CD14-positive monocyte (primary cell): Measurements from ENCODE around the gene GRM5. TPM values are rescaled to one million over a fixed set of nuclear protein-coding genes. Genes with fewer than 3 reads are reported as not detected.

Source experiments
- DNase-seq, 3 donors: peaks; one replicate each; pipeline ENCODE4 v3.0.0-alpha.2; 2011 to 2022
- H2AFZ ChIP-seq: 2 replicates; pipeline ENCODE4 v1.6.0; 2012; ENCODE audit warnings: mild to moderate bottlenecking, low read depth, low read length, inconsistent platforms; ENCODE audit not compliant: insufficient read depth, poor library complexity, severe bottlenecking
- H3K27ac ChIP-seq, 2 donors: 1 replicate in 1 of 2; 2 replicates in 1 of 2; pipeline ENCODE4 v1.5.1; 2012 to 2013; ENCODE audit warnings: low read length in 2 of 2, control low read depth in 1 of 2, inconsistent platforms in 1 of 2, low read depth in 1 of 2, mild to moderate bottlenecking in 1 of 2
- H3K27me3 ChIP-seq, 2 donors: one replicate each; pipeline versions ENCODE4 v1.6.0 to v1.6.1; 2011 to 2013; ENCODE audit warnings: low read length in 2 of 2; ENCODE audit not compliant: control insufficient read depth in 2 of 2, insufficient read depth in 2 of 2
- H3K36me3 ChIP-seq, 2 donors: replicated peaks in 1 of 2; 1 replicate in 1 of 2; 2 replicates in 1 of 2; pipeline versions ENCODE4 v1.5.1 to v1.6.1; 2012 to 2013; ENCODE audit warnings: low read length in 2 of 2, control low read depth in 1 of 2, inconsistent platforms in 1 of 2, mild to moderate bottlenecking in 1 of 2; ENCODE audit not compliant: insufficient read depth in 2 of 2, control insufficient read depth in 1 of 2
- H3K4me1 ChIP-seq, 2 donors: 1 replicate in 1 of 2; 2 replicates in 1 of 2; pipeline versions ENCODE4 v1.5.1 to v1.6.1; 2012 to 2013; ENCODE audit warnings: low read length in 2 of 2, control low read depth in 1 of 2, inconsistent platforms in 1 of 2, mild to moderate bottlenecking in 1 of 2, moderate library complexity in 1 of 2; ENCODE audit not compliant: insufficient read depth in 2 of 2, control insufficient read depth in 1 of 2
- H3K4me2 ChIP-seq: replicated peaks from 2 replicates; pipeline ENCODE3; 2012; ENCODE audit warnings: low read length, moderate library complexity, mild to moderate bottlenecking; ENCODE audit not compliant: poor library complexity, severe bottlenecking; ENCODE audit errors: extremely low read depth
- H3K4me3 ChIP-seq, 3 experiments: fragments of 200-600 bp in 1 of 3; sonication (generic) in 1 of 3; replicated peaks in 1 of 3; 1 replicate in 2 of 3; 2 replicates in 1 of 3; pipeline ENCODE4 v1.5.1; 2011 to 2013; ENCODE audit warnings: low read length in 3 of 3, mild to moderate bottlenecking in 3 of 3, control low read depth in 2 of 3, low read depth in 2 of 3, inconsistent platforms in 1 of 3, moderate library complexity in 1 of 3
- H3K79me2 ChIP-seq: 2 replicates; pipeline ENCODE4 v1.6.0; 2012; ENCODE audit warnings: mild to moderate bottlenecking, control low read depth, inconsistent platforms, low read length, moderate library complexity; ENCODE audit not compliant: insufficient read depth
- H3K9ac ChIP-seq: 2 replicates; pipeline ENCODE4 v1.6.0; 2017; ENCODE audit warnings: low read length, mild to moderate bottlenecking; ENCODE audit not compliant: insufficient read depth, poor library complexity, severe bottlenecking
- H3K9me3 ChIP-seq, 2 donors: replicated peaks in 1 of 2; 1 replicate in 1 of 2; 2 replicates in 1 of 2; pipeline versions ENCODE4 v1.5.1 to v1.6.1; 2012 to 2013; ENCODE audit warnings: low read length in 2 of 2, control low read depth in 1 of 2; ENCODE audit not compliant: control insufficient read depth in 1 of 2, insufficient read depth in 1 of 2
- H4K20me1 ChIP-seq: 2 replicates; pipeline ENCODE4 v1.6.0; 2012; ENCODE audit warnings: mild to moderate bottlenecking, low read length, control low read depth, moderate library complexity; ENCODE audit not compliant: insufficient read depth
- H3K27ac Mint-ChIP-seq, 7 donors: one replicate each; pipeline ENCODE4 v1.8.0; 2020; ENCODE audit warnings: mild to moderate bottlenecking in 7 of 7, mixed read lengths in 7 of 7, moderate library complexity in 6 of 7, inconsistent platforms in 2 of 7
- H3K27me3 Mint-ChIP-seq, 3 donors: one replicate each; pipeline ENCODE4 v1.8.0; 2021 to 2022; ENCODE audit warnings: low read depth in 3 of 3, mild to moderate bottlenecking in 3 of 3, mixed read lengths in 3 of 3, moderate library complexity in 3 of 3, inconsistent platforms in 1 of 3
- H3K36me3 Mint-ChIP-seq, 2 donors: one replicate each; pipeline ENCODE4 v1.8.0; 2020; ENCODE audit warnings: mixed read lengths in 2 of 2, inconsistent platforms in 1 of 2, mild to moderate bottlenecking in 1 of 2
- H3K4me1 Mint-ChIP-seq: one replicate; pipeline ENCODE4 v1.8.0; 2020; ENCODE audit warnings: mild to moderate bottlenecking, mixed read lengths
- H3K4me3 Mint-ChIP-seq, 2 donors: one replicate each; pipeline ENCODE4 v1.8.0; 2020; ENCODE audit warnings: mild to moderate bottlenecking in 2 of 2, mixed read lengths in 2 of 2, moderate library complexity in 1 of 2
- H3K9me3 Mint-ChIP-seq, 7 donors: one replicate each; pipeline ENCODE4 v1.8.0; 2020 to 2022; ENCODE audit warnings: mixed read lengths in 7 of 7, mild to moderate bottlenecking in 6 of 7, moderate library complexity in 6 of 7, inconsistent platforms in 2 of 7
- WGBS: methylation state at CpG from one replicate; pipeline ENCODE4 v1.1.5; 2013; ENCODE audit warnings: missing lambda C conversion rate; ENCODE audit not compliant: insufficient coverage; 5-methylcytosine and 5-hydroxymethylcytosine counted together
- intact Hi-C, 2 donors: fragments of 100-400 bp; cut with micrococcal nuclease; formaldehyde crosslinking; loops; one replicate each; pipeline versions ENCODE4 v1.15.0 to v1.15.1; 2023
- polyA plus RNA-seq, 3 donors: library from polyadenylated mRNA; depleted of rRNA in 1 of 3; unstranded in 2 of 3; stranded (reverse) in 1 of 3; fragments of 300-500 nt in 2 of 3; fragments of >200 nt in 1 of 3; fragmentation: Illumina TruSeq in 2 of 3; gene quantifications; 1 replicate in 2 of 3; 2 replicates in 1 of 3; pipeline ENCODE4 v1.2.3, GENCODE V29; 2012 to 2021
- TF ChIP-seq, protein P1 (sequence below): fragments of 200-600 bp; IDR thresholded peaks from one replicate; pipeline ENCODE4 v1.8.0; 2022; ENCODE audit warnings: antibody characterized with exemption, mild to moderate bottlenecking

The GRM5 gene
- polyA plus RNA-seq, 3 donors, result not detected

DNA sequence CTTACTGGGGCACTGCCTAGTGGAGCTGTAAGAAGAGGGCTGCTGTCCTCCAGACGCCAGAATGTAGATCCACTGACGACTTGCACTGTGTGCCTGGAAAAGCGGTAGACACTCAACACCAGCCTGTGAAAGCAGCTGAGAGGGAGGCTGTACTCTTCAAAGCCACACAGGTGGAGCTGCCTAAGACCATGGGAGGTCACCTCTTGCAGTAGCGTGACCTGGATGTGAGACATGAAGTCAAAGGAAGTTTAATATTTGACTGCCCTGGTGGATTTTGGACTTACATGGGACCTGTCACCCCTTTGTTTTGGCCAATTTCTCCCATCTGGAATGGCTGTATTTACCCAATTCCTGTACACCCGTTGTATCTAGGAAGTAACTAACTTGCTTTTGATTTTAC, 531.6 kb downstream of the GRM5 start:
- Histone ChIP-seq H3K27ac (no peak overlapping the region), H3K9me3 (no peaks in the 10 kb centered on the region), H2AFZ (no peak overlapping the region), H3K4me1 (no peaks in the 10 kb centered on the region), H3K36me3 (no peaks in the 10 kb centered on the region), H3K79me2 (no peaks in the 10 kb centered on the region), H3K27me3 (no peaks in the 10 kb centered on the region), H3K4me3 (no peak overlapping the region), H4K20me1 (no peaks in the 10 kb centered on the region), H3K4me2 (no peak overlapping the region), H3K9ac (no peak overlapping the region)
- Mint-ChIP-seq H3K36me3 (no peaks in the 10 kb centered on the region), H3K9me3 (peaks cover 0 to 5% (median 0%) of the 10 kb centered on the region in 7 donors), H3K27ac (no peak overlapping the region), H3K27me3 (no peaks in the 10 kb centered on the region), H3K4me1 (no peaks in the 10 kb centered on the region), H3K4me3 (no peak overlapping the region)
- TF ChIP-seq, protein P1, sequence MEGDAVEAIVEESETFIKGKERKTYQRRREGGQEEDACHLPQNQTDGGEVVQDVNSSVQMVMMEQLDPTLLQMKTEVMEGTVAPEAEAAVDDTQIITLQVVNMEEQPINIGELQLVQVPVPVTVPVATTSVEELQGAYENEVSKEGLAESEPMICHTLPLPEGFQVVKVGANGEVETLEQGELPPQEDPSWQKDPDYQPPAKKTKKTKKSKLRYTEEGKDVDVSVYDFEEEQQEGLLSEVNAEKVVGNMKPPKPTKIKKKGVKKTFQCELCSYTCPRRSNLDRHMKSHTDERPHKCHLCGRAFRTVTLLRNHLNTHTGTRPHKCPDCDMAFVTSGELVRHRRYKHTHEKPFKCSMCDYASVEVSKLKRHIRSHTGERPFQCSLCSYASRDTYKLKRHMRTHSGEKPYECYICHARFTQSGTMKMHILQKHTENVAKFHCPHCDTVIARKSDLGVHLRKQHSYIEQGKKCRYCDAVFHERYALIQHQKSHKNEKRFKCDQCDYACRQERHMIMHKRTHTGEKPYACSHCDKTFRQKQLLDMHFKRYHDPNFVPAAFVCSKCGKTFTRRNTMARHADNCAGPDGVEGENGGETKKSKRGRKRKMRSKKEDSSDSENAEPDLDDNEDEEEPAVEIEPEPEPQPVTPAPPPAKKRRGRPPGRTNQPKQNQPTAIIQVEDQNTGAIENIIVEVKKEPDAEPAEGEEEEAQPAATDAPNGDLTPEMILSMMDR, result no peak
- no peak for DNase-seq
- intact Hi-C loops, result no loop called here
- WGBS, result 85% methylated on average over 4 of the region's 5 CpGs

DNA sequence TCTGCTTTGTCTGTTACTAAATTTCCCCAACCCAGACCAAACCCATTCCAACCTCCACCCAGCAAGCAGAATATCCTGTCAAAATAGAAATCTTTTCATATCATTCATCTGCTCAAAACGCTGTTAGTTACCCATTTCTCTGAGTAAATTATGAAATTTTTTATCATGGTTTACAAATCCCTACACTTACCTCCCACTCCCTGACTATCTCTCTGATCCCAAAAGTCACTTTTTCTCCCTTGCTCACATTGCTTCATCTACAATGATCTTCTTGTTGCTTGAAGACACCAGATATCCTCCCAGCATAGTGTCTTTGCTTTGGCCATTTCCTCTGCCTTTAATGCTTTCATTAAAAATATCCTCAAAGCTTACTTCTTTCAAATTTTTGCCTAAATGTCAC, 532.8 kb downstream of the GRM5 start:
- no peaks in the 10 kb centered on the region for H3K4me1 Mint-ChIP-seq
- H3K27me3 ChIP-seq, result no peaks in the 10 kb centered on the region
- no peak overlapping the region for H3K4me3 Mint-ChIP-seq
- H3K79me2 ChIP-seq, result no peaks in the 10 kb centered on the region
- no peak overlapping the region for H2AFZ ChIP-seq
- DNase-seq, result no peak
- no peak overlapping the region for H3K9ac ChIP-seq
- no peaks in the 10 kb centered on the region for H3K36me3 Mint-ChIP-seq
- no peaks in the 10 kb centered on the region for H3K36me3 ChIP-seq
- H3K27me3 Mint-ChIP-seq, result no peaks in the 10 kb centered on the region
- no peak overlapping the region for H3K27ac ChIP-seq
- no peak overlapping the region for H3K4me3 ChIP-seq
- TF ChIP-seq, protein P1, result no peak
- no peaks in the 10 kb centered on the region for H3K9me3 ChIP-seq
- no peaks in the 10 kb centered on the region for H3K4me1 ChIP-seq
- WGBS, result no CpG with 5 or more reads among the region's 1 CpG
- H3K4me2 ChIP-seq, result no peak overlapping the region
- no peaks in the 10 kb centered on the region for H4K20me1 ChIP-seq
- intact Hi-C loops, result no loop called here
- no peak overlapping the region for H3K27ac Mint-ChIP-seq
- peaks cover 0 to 5% (median 0%) of the 10 kb centered on the region in 7 donors for H3K9me3 Mint-ChIP-seq
